Transverse colon (tissue), 4 donors: ENCODE measurements around the gene B3GALNT2. TPM values are rescaled to one million over a fixed set of nuclear protein-coding genes. Genes with fewer than 3 reads are reported as not detected.
"Not testable (repeated sequence)": the region's sequence is repeated elsewhere in the genome, so short reads cannot be mapped to it uniquely, and the experiment has no call there.

ENCODE experiments used
- DNase-seq: peaks from one replicate; pipeline ENCODE4 v3.0.0-alpha.2; 2019
- H3K27ac ChIP-seq, 4 donors: fragments of 200-600 bp; sonication (generic); 2 replicates each; pipeline ENCODE4 v1.5.1; 2016 to 2018; ENCODE audit warnings: inconsistent platforms in 4 of 4
- H3K27me3 ChIP-seq: fragments of 200-600 bp; sonication (generic); 2 replicates; pipeline ENCODE4 v1.5.1; 2017; ENCODE audit warnings: inconsistent platforms
- H3K36me3 ChIP-seq, 4 donors: fragments of 200-600 bp; sonication (generic); 2 replicates each; pipeline ENCODE4 v1.5.1; 2017 to 2019; ENCODE audit warnings: inconsistent platforms in 4 of 4
- H3K4me1 ChIP-seq, 4 donors: fragments of 200-600 bp; sonication (generic); 2 replicates each; pipeline ENCODE4 v1.5.1; 2017 to 2020; ENCODE audit warnings: inconsistent platforms in 4 of 4
- H3K4me3 ChIP-seq, 4 donors: fragments of 200-600 bp; sonication (generic); 1 replicate in 1 of 4; 2 replicates in 3 of 4; pipeline versions ENCODE4 v1.5.1 to v1.6.1; 2017 to 2019; ENCODE audit warnings: inconsistent platforms in 4 of 4
- H3K9me3 ChIP-seq, 2 donors: fragments of 200-600 bp; sonication (generic); 2 replicates each; pipeline ENCODE4 v1.5.1; 2017 to 2019; ENCODE audit warnings: inconsistent platforms in 2 of 2
- EP300 ChIP-seq: sonication (generic); formaldehyde crosslinking; IDR thresholded peaks from one replicate; pipeline ENCODE4 v1.6.1; 2017; ENCODE audit warnings: antibody characterized with exemption, low read depth
- POLR2A ChIP-seq: fragments of 450-650 bp; IDR thresholded peaks from one replicate; pipeline ENCODE4 v1.6.1; 2016; ENCODE audit warnings: antibody characterized with exemption, mild to moderate bottlenecking, moderate library complexity
- POLR2AphosphoS5 ChIP-seq, 3 donors: sonication (generic); formaldehyde crosslinking; IDR thresholded peaks; one replicate each; pipeline ENCODE4 v1.6.1; 2016; ENCODE audit warnings: antibody characterized with exemption in 3 of 3
- WGBS, 2 donors: methylation state at CpG; one replicate each; pipeline ENCODE4 v1.1.5; 2018; ENCODE audit warnings: low coverage in 1 of 2; 5-methylcytosine and 5-hydroxymethylcytosine counted together
- in situ Hi-C, 4 donors: fragments of 200-750 bp; cut with MboI; loops; one replicate each; pipeline versions ENCODE4 v1.15.0 to v1.15.1; 2017; ENCODE audit warnings: low sequenced_read_pairs in 3 of 4, low pct_ligation_motif_present in 1 of 4, low pct_unique_long_range_greater_than_20kb in 1 of 4
- intact Hi-C: fragments of 100-400 bp; cut with DNase I; formaldehyde crosslinking; loops from one replicate; pipeline ENCODE4 v1.15.1; 2023; ENCODE audit warnings: low total_unique reads
- total RNA-seq, 4 donors: library from RNA; depleted of rRNA; stranded (reverse); fragments of >200 nt; gene quantifications; one replicate each; pipeline ENCODE4 v1.1.0, GENCODE V29; 2016
- TF ChIP-seq, protein P1 (sequence below), 5 experiments: fragments of 200-600 bp in 3 of 5; fragments of 450-650 bp in 2 of 5; sonication (generic) in 3 of 5; IDR thresholded peaks; 1 replicate in 2 of 5; 2 replicates in 3 of 5; pipeline ENCODE4 v1.5.1; 2016 to 2017; ENCODE audit warnings: antibody characterized with exemption in 5 of 5, inconsistent platforms in 3 of 5, mild to moderate bottlenecking in 2 of 5, moderate library complexity in 1 of 5

Gene B3GALNT2
- total RNA-seq, 4 donors from 2014 or later = 21.4 to 42.2 (median 30.5) TPM

- Histone ChIP-seq H3K36me3 (peaks cover 0 to 10% (median 0%) of the 10 kb centered on the region in 4 donors), H3K27me3 (no peaks in the 10 kb centered on the region), H3K4me3 (no peak overlapping the region), H3K27ac (no peak overlapping the region), H3K9me3 (no peaks in the 10 kb centered on the region), H3K4me1 (no peaks in the 10 kb centered on the region)
- in situ Hi-C loops = loop anchor here in 1 of 4 donors (25.0 kb wide), 1 partner anchor 998 kb away; no protein-coding TSS in a partner anchor
- intact Hi-C loops = no loop called here
- no peak for DNase-seq
- 88 to 93% methylated on average over 5 of the region's 5 CpGs for WGBS, 2 donors
- TF ChIP-seq POLR2AphosphoS5 (IDR thresholded peaks at IDR 0.05) (no peak), EP300 (no peak)
These were observed 43.5 kb downstream of the B3GALNT2 start for GRCh38 chr1:235460770-235461169.

DNA sequence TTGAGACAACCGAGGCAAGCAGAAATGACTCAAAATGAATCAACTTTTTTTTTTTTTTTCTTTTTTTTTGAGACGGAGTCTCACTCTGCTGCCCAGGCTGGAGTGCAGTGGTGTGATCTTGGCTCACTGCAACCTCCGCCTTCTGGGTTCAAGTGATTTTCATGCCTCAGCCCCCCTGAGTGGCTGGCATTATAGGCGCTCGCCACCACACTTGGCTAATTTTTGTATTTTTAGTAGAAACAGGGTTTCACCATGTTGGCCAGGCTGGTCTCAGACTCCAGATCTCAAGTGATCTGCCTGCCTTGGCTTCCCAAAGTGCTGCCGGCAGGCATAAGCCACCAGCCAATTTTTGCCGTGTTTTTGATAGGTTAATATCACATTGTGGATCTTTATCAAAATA is 46.4 kb downstream of the B3GALNT2 start:
- DNase-seq, H3K4me1 ChIP-seq, H3K36me3 ChIP-seq, H3K27ac ChIP-seq, H3K9me3 ChIP-seq, intact Hi-C loops, H3K4me3 ChIP-seq, H3K27me3 ChIP-seq: not testable (repeated sequence)
- 90 to 93% methylated on average over 2 to 7 of the region's 7 CpGs for WGBS, 2 donors
- in situ Hi-C loops = loop anchor here in 1 of 4 donors (25.0 kb wide), 1 partner anchor 996 kb away; no protein-coding TSS in a partner anchor

- Histone ChIP-seq H3K4me1 (no peaks in the 10 kb centered on the region), H3K4me3 (no peak overlapping the region), H3K36me3 (peaks cover 0 to 12% (median 5%) of the 10 kb centered on the region in 4 donors), H3K9me3 (no peaks in the 10 kb centered on the region), H3K27me3 (no peaks in the 10 kb centered on the region), H3K27ac (no peak overlapping the region)
- 73 to 75% methylated on average over 4 of the region's 4 CpGs for WGBS, 2 donors
- in situ Hi-C loops (loop anchor here in 1 of 4 donors (25.0 kb wide), 1 partner anchor 994 kb away; no protein-coding TSS in a partner anchor), intact Hi-C loops (no loop called here)
- no peak for DNase-seq
- TF ChIP-seq POLR2A (no peak), EP300 (no peak), POLR2AphosphoS5 (IDR thresholded peaks at IDR 0.05) (no peak)
- TF ChIP-seq, protein P1, sequence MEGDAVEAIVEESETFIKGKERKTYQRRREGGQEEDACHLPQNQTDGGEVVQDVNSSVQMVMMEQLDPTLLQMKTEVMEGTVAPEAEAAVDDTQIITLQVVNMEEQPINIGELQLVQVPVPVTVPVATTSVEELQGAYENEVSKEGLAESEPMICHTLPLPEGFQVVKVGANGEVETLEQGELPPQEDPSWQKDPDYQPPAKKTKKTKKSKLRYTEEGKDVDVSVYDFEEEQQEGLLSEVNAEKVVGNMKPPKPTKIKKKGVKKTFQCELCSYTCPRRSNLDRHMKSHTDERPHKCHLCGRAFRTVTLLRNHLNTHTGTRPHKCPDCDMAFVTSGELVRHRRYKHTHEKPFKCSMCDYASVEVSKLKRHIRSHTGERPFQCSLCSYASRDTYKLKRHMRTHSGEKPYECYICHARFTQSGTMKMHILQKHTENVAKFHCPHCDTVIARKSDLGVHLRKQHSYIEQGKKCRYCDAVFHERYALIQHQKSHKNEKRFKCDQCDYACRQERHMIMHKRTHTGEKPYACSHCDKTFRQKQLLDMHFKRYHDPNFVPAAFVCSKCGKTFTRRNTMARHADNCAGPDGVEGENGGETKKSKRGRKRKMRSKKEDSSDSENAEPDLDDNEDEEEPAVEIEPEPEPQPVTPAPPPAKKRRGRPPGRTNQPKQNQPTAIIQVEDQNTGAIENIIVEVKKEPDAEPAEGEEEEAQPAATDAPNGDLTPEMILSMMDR (IDR thresholded peaks at IDR 0.05) = no peak
These were observed 48.4 kb downstream of the B3GALNT2 start for GRCh38 chr1:235455823-235456222.

DNA sequence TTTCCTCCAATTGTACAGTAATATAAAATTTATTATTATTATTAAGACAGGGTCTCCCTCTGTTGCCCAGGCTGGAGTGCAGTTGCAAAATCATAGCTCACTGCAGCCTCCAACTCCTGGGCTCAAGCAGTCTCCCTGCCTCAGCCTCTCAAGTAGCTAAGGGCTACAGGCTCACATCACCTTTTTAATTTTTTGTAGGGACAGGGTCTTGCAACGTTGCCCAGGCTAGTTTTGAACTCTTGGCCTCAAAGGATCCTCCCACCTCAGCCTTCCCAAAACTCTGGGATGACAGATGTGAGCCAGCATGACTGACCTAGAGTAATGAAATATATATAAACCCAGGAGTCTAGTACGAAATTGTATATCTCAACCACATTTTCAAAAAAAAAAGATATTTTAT is 49.2 kb downstream of the B3GALNT2 start:
- H3K4me1 ChIP-seq = no peaks in the 10 kb centered on the region
- no peaks in the 10 kb centered on the region for H3K27me3 ChIP-seq
- TF ChIP-seq POLR2A = no peak
- H3K9me3 ChIP-seq = no peaks in the 10 kb centered on the region
- 67 to 78% methylated on average over 1 to 2 of the region's 2 CpGs for WGBS, 2 donors
- intact Hi-C loops = no loop called here
- no peak overlapping the region for H3K4me3 ChIP-seq
- DNase-seq = no peak
- in situ Hi-C loops = loop anchor here in 1 of 4 donors (25.0 kb wide), 1 partner anchor 993 kb away; no protein-coding TSS in a partner anchor
- no peak overlapping the region for H3K27ac ChIP-seq
- H3K36me3 ChIP-seq = peaks cover 0 to 19% (median 8%) of the 10 kb centered on the region in 4 donors

GRCh38 chr1:235454021-235454420 is 50.2 kb downstream of the B3GALNT2 start:
- H3K4me3 ChIP-seq = no peak overlapping the region
- WGBS, 2 donors = 93 to 97% methylated on average over 2 to 8 of the region's 8 CpGs
- intact Hi-C loops (no loop called here), in situ Hi-C loops (loop anchor here in 1 of 4 donors (25.0 kb wide), 1 partner anchor 992 kb away; no protein-coding TSS in a partner anchor)
- no peaks in the 10 kb centered on the region for H3K9me3 ChIP-seq
- no peaks in the 10 kb centered on the region for H3K27me3 ChIP-seq
- TF ChIP-seq EP300 (no peak), POLR2A (no peak), POLR2AphosphoS5 (IDR thresholded peaks at IDR 0.05) (no peak)
- TF ChIP-seq, protein P1 (IDR thresholded peaks at IDR 0.05) = no peak
- peaks cover 0 to 30% (median 12%) of the 10 kb centered on the region in 4 donors for H3K36me3 ChIP-seq
- H3K4me1 ChIP-seq = no peaks in the 10 kb centered on the region
- H3K27ac ChIP-seq = no peak overlapping the region
- DNase-seq = no peak
